Measurements from ENCODE around the gene ARHGAP18. TPM values are rescaled to one million over a fixed set of nuclear protein-coding genes. Genes with fewer than 3 reads are reported as not detected.

Gene ARHGAP18
- total RNA-seq, 4 donors from 2014 or later = 5.1 to 12.7 (median 7.7) TPM

DNA sequence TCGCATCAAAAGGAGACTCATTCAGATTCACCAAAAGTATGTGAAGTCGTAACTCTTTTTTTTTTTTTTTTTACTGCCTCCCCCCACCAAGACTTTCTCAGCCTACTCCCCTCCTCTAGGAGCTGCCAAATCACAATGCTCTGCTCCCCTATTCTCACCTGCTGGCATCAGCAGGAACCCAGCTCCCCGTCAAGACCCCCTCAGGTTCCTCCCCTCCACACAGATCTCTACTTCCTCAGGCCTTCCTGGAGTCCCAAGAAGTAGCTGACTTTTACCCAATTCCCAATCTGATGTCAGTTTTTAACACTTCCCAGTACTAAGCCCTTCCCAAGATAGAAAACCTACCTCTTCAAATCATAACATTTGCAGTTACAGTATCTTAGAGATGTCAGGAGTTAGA, 39.3 kb downstream of the ARHGAP18 start:
- intact Hi-C loops (cut with DNase I; ENCODE audit: low total_unique reads) = no loop called here
- no peak for TF ChIP-seq POLR2A (IDR thresholded peaks at IDR 0.05)
- TF ChIP-seq, protein P1, sequence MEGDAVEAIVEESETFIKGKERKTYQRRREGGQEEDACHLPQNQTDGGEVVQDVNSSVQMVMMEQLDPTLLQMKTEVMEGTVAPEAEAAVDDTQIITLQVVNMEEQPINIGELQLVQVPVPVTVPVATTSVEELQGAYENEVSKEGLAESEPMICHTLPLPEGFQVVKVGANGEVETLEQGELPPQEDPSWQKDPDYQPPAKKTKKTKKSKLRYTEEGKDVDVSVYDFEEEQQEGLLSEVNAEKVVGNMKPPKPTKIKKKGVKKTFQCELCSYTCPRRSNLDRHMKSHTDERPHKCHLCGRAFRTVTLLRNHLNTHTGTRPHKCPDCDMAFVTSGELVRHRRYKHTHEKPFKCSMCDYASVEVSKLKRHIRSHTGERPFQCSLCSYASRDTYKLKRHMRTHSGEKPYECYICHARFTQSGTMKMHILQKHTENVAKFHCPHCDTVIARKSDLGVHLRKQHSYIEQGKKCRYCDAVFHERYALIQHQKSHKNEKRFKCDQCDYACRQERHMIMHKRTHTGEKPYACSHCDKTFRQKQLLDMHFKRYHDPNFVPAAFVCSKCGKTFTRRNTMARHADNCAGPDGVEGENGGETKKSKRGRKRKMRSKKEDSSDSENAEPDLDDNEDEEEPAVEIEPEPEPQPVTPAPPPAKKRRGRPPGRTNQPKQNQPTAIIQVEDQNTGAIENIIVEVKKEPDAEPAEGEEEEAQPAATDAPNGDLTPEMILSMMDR (IDR thresholded peaks at IDR 0.05) = no peak
- WGBS, 2 donors = 88 to 92% methylated on average over 3 of the region's 3 CpGs

DNA sequence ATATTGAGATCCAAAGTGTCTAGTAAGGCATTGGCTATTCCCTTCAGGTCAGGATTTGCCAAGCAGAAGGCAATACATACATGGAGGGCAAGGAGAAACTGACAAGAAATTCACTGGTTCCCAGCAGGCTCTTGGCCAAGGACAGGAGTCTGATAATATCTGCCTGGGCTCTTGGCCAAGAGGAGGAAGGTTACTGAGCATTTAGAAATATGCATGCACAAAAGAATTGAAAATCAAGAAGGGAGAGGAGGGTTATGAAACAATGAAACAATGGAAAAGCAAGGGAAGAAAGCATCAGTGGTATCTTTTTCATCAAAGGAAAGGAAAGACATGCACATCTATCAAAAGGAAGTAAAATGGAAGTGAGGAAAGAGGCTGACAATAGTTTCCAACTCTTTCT, 42.4 kb downstream of the ARHGAP18 start:
- DNase-seq (ENCODE audit: low spot score in 2 of 2) = no peak
- intact Hi-C loops (cut with DNase I; ENCODE audit: low total_unique reads) = no loop called here
- TF ChIP-seq, protein P1 (IDR thresholded peaks at IDR 0.05) = no peak
- no peak for TF ChIP-seq POLR2A (IDR thresholded peaks at IDR 0.05)
- no peak overlapping the region for H3K4me3 ChIP-seq (ENCODE audit: low read depth, poor library complexity, severe bottlenecking)

More for the DNA sequence above, 39.3 kb downstream of the ARHGAP18 start:
- no peak overlapping the region for H3K4me3 ChIP-seq (ENCODE audit: low read depth, poor library complexity, severe bottlenecking)
- DNase-seq (ENCODE audit: low spot score in 2 of 2) = no peak

DNA sequence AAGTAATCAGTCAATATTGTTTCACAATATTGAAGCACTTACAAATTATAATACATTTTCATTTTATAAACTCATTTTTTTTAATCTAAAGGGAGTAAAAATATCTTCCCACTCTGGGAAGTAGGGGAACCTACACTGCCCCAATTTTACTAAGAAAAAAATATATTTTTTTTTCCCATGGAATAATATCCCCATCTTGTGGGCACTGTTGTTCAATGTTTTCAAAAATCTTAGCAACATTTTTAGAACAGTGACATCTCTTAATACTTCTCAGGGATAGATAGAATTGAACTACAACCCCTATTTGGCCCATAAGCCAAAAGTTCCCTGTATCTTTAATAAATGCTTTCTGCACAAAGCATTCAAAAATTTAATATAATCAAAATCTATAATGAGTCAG, 42.9 kb downstream of the ARHGAP18 start:
- DNase-seq (ENCODE audit: low spot score in 2 of 2) = no peak
- no peak overlapping the region for H3K4me3 ChIP-seq (ENCODE audit: low read depth, poor library complexity, severe bottlenecking)
- no peak for TF ChIP-seq POLR2A (IDR thresholded peaks at IDR 0.05)
- TF ChIP-seq, protein P1 (IDR thresholded peaks at IDR 0.05) = no peak
- intact Hi-C loops (cut with DNase I; ENCODE audit: low total_unique reads) = no loop called here

DNA sequence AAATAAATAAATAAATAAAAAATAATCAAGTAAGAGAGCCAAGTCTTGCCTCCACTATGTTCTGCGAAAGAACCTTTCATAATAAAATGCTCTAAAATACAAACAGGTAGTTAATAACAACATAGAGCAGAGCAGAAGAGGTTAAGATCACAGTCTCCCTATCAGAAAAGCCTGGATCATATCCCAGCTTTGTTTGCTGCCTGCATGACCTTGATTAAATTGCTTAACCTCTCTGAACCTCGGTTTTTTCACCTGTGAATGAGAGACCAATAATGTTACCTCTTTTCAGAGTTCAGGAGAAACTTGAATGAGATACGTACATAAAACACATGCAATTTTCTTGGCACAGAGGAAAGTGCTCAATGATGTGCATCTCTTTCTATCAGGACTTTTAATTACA, 44.4 kb downstream of the ARHGAP18 start:
- no peak for TF ChIP-seq POLR2A (IDR thresholded peaks at IDR 0.05)
- TF ChIP-seq, protein P1 (IDR thresholded peaks at IDR 0.05) = no peak
- no peak for DNase-seq (ENCODE audit: low spot score in 2 of 2)
- H3K4me3 ChIP-seq (ENCODE audit: low read depth, poor library complexity, severe bottlenecking) = no peak overlapping the region
- WGBS, 2 donors = 82 to 91% methylated on average over 3 of the region's 3 CpGs
- intact Hi-C loops (cut with DNase I; ENCODE audit: low total_unique reads) = no loop called here

DNA sequence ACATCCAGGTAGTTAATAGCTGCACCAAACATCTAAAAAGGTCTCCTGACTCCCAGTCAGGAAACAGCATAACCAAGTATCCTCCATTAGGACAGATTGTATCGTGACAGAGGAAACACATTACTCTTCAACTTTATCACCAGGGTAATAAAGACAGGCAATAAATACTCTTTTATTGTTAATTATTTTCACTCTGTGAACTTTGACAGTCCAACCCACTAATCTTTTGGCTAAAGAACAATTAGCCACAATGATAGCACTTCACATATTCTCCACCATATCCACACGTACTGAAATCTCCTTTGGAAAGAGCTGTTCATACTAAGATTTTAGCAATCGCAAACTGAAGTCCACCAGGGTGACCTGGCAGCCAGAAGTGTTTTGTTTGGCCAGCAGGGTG, 46.4 kb downstream of the ARHGAP18 start:
- 65 to 69% methylated on average over 3 of the region's 3 CpGs for WGBS, 2 donors
- no peak overlapping the region for H3K4me3 ChIP-seq (ENCODE audit: low read depth, poor library complexity, severe bottlenecking)
- TF ChIP-seq, protein P1 (IDR thresholded peaks at IDR 0.05) = no peak
- no peak for TF ChIP-seq POLR2A (IDR thresholded peaks at IDR 0.05)
- intact Hi-C loops (cut with DNase I; ENCODE audit: low total_unique reads) = no loop called here
- no peak for DNase-seq (ENCODE audit: low spot score in 2 of 2)

DNA sequence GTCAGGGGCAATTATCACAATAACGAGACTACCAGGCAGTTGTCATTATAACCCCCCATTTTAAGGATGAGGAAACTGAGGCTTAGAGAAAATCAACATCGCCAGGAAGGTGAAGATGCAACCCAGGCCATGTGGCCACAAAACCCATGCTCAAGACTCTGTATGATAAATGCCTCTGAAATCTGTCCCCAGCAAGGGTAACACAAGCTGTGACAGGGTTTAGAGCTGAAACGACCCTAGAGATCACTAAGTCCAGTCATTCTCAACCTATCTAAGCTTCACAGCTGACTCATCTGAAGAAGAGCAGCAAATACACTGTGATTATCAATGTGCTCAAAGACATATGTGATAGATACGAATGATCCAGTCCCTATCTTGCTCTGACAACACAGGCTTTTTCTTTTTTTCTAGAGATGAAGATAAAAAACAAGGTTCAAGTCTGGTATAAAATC, 47.0 kb downstream of the ARHGAP18 start:
- intact Hi-C loops (cut with DNase I; ENCODE audit: low total_unique reads) = no loop called here
- no peak for DNase-seq (ENCODE audit: low spot score in 2 of 2)
- no peak overlapping the region for H3K4me3 ChIP-seq (ENCODE audit: low read depth, poor library complexity, severe bottlenecking)
- TF ChIP-seq POLR2A (IDR thresholded peaks at IDR 0.05) = no peak
- TF ChIP-seq, protein P1 (IDR thresholded peaks at IDR 0.05) = no peak
- WGBS, 2 donors = 90 to 96% methylated on average over 4 of the region's 4 CpGs

Data from lower leg skin (tissue), 4 donors.